NCI-H2227 (cell line): Measurements from ENCODE around the gene SCN2A.
A peak's percentile ranks its signal among the peaks of the same experiment; 100 is the strongest.
"Not testable (repeated sequence)": the region's sequence is repeated elsewhere in the genome, so short reads cannot be mapped to it uniquely, and the experiment has no call there.

Experiments used
- DNase-seq: peaks from one replicate; lab custom pipeline; 2025; ENCODE audit not compliant: unreplicated experiment; lab: John Stamatoyannopoulos, UW

SCN2A gene

DNA sequence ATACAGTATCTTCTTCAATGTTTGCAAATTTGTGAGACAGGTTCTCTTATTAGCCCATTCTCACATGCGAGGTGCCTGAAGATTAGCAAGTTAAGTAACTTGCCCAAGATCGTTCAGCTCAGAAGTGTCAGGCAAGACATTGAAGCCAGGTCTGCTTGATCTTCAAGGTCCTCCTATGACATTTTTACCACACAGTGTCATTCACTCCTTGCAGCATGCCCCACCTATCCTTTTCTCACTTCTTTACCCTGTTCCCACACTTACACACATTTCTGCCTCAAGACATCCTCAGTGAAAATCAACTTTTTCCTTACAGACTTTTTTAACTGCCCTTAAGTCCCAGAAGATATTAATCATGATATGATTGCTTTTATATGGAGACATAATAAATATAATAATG, 73.8 kb downstream of the SCN2A start:
- no peak for DNase-seq

- DNase-seq = no peak
Observed at GRCh38 chr2:165313509-165313908, 74.3 kb downstream of the SCN2A start.

- DNase-seq = no peak
Observed at GRCh38 chr2:165328272-165328671, 89.1 kb downstream of the SCN2A start.

- DNase-seq = not testable (repeated sequence)
Observed at GRCh38 chr2:165344276-165344675, 105.1 kb downstream of the SCN2A start.

DNA sequence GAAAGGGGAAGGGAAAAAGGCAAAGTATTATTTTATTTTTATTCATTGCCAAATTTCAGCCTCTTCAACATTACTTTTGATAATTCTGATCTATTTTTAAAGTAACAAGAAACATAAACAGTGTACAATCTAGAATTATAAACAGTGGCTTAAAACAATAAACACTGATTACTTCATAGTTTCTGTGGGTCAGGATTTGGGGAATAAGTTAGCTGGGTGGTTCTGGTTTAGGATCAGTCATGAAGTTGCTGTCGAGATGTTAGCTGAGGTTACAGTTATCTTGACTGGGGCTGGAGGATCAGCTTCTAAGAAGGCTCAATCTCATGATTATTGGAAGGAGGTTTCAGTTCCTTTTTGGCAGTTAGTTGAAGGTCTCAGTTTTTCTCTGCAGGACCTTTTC, 109.2 kb downstream of the SCN2A start:
- no peak for DNase-seq

DNA sequence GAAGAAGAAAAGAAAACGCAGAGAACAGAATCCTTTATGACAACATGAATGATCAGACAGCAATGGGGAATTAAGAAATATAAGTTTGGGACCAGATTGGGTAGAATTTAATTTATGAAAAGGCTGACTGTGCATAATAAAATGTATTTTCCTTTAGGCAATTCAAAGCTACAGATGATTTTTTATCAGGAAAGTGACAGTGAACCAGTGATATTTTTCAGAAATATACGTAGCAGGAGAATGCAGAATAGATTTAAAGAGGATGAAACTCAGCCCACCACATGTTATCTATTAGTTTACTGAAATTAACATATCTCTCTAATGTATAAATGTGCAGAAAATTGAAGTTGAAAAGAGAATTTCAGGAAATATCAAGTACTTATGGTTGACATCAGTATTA, 110.0 kb downstream of the SCN2A start:
- no peak for DNase-seq

GRCh38 chr2:165357758-165358157, 118.5 kb downstream of the SCN2A start:
- no peak for DNase-seq

GRCh38 chr2:165361514-165361913, 122.3 kb downstream of the SCN2A start:
- DNase-seq = no peak

DNA sequence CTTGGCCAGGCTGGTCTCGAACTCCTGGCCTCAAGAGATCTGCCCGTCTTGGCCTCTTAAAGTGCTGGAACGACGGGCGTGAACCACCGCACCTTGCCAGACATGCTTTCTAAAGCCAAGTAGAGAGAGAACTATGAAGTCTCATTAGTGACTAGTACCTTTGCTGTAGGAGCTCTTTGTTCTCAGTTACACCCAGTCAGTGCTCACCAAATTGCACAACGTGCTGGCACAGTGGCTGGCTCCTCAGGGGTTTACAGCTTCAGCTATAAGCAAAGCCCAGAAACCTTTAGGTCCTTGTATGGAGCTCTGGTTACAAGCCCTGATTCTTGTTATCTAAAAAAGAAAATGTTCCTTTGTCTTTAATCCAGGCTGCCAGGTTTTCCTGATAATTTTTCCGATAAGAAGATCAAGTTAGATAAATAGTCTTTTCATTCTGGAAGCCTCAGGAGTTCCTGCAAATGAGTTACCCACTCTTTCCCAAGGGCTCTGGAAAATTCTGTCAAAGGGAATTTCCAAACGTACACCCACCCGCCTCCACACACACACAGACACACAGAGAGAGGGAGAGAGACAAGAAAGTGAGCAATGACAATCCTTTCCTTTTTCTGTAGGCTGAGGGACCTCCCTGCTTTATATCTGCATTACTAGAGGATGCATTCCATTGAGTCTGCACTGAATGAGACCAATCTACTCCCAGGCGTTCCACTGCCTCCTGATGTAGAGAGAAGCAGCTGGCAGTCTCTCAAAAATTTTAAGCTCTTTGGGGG, 130.1 kb downstream of the SCN2A start:
- no peak for DNase-seq

DNA sequence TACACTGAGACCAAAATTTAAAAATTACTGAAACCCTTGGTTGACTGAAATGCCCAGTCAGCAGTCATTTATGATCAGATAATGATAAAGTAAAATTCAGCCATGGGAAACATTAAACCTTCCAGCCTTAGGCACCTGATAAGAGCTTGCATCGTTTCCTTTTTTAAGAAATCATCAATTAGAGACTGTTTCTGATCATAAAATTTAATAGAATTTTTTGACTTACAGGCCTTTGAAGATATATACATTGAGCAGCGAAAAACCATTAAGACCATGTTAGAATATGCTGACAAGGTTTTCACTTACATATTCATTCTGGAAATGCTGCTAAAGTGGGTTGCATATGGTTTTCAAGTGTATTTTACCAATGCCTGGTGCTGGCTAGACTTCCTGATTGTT, 130.7 kb downstream of the SCN2A start:
- DNase-seq = no peak

DNA sequence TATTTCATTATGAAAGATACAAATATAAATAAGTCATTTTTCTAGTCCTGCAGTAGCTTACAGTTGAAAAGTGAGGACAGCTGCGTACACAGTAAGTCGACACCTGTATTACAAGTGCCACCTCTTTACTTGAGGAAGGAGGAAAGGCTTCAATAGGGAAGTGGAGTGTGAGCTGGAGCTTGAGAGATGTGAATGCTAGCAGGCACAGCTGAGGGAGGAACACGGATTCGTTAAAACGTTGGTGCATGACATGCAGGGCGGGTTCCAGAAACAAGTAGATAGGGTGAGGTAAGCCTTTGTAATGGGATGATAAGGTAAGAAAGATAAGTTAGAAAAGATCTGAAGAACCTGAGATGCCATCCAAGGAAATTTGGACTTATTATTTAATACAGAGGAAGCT, 132.1 kb downstream of the SCN2A start:
- DNase-seq = no peak

DNA sequence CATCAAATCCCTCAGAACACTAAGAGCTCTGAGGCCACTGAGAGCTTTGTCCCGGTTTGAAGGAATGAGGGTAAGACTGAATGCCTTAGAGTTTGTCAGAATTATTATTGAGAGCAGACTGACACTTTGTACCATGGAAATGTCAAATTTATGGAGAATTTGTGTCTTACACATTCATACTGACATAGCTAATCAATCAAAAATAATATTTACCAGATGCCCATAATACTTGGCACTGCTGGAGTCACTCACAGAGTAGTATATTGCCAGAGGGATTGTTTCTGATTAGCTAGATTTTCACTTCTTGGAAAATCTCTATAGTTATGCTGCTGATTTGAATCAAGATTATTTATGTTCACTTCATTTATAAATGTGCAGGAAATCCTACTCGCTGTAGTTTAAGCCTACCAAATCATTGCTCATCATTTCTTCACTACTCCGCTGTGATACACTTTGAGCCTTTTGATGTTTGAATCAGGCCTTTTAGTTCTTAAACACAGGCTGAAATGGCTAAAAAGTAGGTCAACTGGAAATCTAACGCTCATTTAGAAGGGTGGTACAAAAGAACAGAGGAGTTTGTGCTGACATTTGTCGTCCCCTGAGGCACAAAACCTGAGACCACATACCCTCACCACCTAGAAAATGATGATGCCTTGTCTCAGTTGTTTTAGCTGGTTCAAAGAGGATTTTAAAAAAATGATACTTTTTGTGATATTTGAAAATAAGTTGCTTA, 134.2 kb downstream of the SCN2A start:
- DNase-seq = no peak

DNA sequence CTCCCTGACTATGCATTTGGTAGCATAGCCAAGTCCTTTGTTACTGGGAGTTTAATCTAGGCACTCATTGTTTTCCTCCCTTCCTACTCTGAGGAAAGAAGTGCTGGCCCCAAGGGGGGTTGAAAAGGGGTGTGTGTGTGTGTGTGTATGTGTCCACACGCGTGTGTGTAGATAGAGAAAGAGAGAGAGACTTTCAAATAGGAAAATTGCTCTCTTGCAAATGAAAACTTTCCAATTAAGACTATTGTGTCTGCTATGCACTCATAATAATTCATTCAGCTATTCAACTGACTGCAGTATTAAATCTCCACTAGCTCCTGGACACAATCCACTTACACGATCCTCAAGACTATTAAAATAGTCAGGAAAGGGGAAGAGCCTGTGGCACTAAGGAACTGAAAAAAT, 137.4 kb downstream of the SCN2A start:
- DNase-seq = no peak

- DNase-seq = no peak
Observed at GRCh38 chr2:165382362-165382761, 143.1 kb downstream of the SCN2A start.

- peak; percentile 34 for DNase-seq
Observed at GRCh38 chr2:165390875-165391274, 151.7 kb downstream of the SCN2A start.

- no peak for DNase-seq
Observed at GRCh38 chr2:165391791-165392190, 152.6 kb downstream of the SCN2A start.

DNA sequence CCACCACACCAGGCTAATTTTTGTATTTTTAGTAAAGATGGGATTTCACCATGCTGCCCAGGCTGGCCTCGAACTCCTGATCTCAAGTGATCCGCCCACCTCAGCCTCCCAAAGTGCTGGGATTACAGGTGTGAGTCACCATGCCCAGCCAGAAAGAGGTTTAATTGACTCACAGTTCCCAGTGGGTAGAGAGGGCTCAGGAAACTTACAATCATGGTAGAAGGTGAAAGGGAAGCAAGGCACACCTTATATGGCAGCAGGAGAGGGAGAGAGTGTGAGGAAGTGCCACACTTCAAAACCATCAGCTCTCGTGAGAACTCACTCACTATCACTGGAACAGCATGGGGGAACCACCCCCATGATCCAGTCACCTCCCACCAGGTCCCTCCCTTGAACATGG, 159.4 kb downstream of the SCN2A start:
- DNase-seq = not testable (repeated sequence)

GRCh38 chr2:165401285-165401852, 162.2 kb downstream of the SCN2A start:
- peak; percentile 87 for DNase-seq

- no peak for DNase-seq
Observed at GRCh38 chr2:165402162-165402561, 162.9 kb downstream of the SCN2A start.

DNA sequence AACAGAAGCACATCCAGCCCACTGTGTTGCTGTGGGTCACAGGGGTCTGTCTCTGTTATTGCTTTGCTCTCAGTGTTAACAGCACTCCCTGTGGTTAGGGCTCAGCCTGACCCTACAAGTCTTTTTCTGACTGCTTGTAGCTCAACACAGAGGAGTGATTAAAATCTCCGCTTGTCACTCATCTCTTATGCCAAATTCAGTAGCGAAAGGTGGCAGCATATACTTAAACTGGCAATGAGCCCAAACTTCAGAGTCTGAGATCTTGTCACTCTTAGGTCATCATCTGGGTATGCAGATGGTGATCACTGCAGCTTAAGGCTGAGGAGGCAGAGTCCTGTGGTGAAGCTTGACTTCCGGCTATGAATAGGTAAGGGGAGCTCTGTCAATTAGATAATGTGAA, 167.0 kb downstream of the SCN2A start:
- peak; percentile 71 for DNase-seq

DNA sequence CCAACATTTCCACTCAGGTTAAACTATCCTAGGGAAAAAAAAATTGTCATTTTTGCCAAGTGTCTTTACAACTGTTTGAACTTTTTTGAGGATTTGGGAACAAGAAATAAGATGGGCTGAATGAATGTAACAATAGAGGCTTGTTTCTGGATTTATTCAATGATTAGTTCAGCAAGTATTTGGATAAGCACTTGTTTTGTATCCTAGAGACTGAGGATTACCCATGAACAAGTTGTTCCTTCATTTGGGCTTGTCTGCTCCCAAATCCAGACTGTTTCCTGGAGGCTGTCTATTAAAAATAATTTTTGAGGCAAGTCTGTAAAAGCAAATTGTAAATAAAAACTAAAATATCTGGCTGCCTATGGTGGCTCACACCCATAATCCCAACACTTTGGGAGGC, 168.3 kb downstream of the SCN2A start:
- no peak for DNase-seq

GRCh38 chr2:165408186-165408585, 169.0 kb downstream of the SCN2A start:
- no peak for DNase-seq
